Activated T-helper 17 cell treated with anti-CD3 and anti-CD28 coated beads, Interleukin-2, amount 50 U/mL, for 72 hours (primary cell): ENCODE results near the gene ECD. TPM values are rescaled to one million over a fixed set of nuclear protein-coding genes. Genes with fewer than 3 reads are reported as not detected.
A peak's percentile ranks its signal among the peaks of the same experiment; 100 is the strongest.
"Not testable (repeated sequence)": the region's sequence is repeated elsewhere in the genome, so short reads cannot be mapped to it uniquely, and the experiment has no call there.

ENCODE experiments used
- ATAC-seq: fragments of 150-1000 bp; cut with Tn5 transposase; replicated peaks from 2 replicates; pipeline ENCODE4 v1.10.0; 2021; ENCODE audit warnings: mild to moderate bottlenecking, moderate library complexity
- H3K27ac Mint-ChIP-seq: one replicate; pipeline ENCODE4 v1.8.0; 2022; ENCODE audit warnings: mixed read lengths
- H3K27me3 Mint-ChIP-seq: one replicate; pipeline ENCODE4 v1.8.0; 2022; ENCODE audit warnings: mixed read lengths
- H3K36me3 Mint-ChIP-seq: one replicate; pipeline ENCODE4 v1.8.0; 2022; ENCODE audit warnings: low read depth, mild to moderate bottlenecking, mixed read lengths
- H3K4me1 Mint-ChIP-seq: one replicate; pipeline ENCODE4 v1.8.0; 2022; ENCODE audit warnings: mixed read lengths
- H3K4me3 Mint-ChIP-seq: one replicate; pipeline ENCODE4 v1.8.0; 2022; ENCODE audit warnings: mild to moderate bottlenecking, mixed read lengths
- H3K9me3 Mint-ChIP-seq: one replicate; pipeline ENCODE4 v1.8.0; 2022; ENCODE audit warnings: mixed read lengths
- total RNA-seq, 2 donors: library from RNA; stranded (reverse); gene quantifications; one replicate each; pipeline ENCODE4 v1.2.3, GENCODE V29; 2022

The ECD gene
- total RNA-seq, 2 donors from 2014 or later, result 27.8 to 29.6 TPM

- peaks cover 23% of the 10 kb centered on the region for H3K36me3 Mint-ChIP-seq
- ATAC-seq, result no peak
- H3K27me3 Mint-ChIP-seq, result no peaks in the 10 kb centered on the region
- H3K27ac Mint-ChIP-seq, result no peak overlapping the region
- H3K4me1 Mint-ChIP-seq, result peaks cover under 1% of the 10 kb centered on the region
- no peak overlapping the region for H3K4me3 Mint-ChIP-seq
- H3K9me3 Mint-ChIP-seq, result no peaks in the 10 kb centered on the region
Measured at GRCh38 chr10:73172867-73173266, 5.1 kb upstream of the ECD start.

- no peak overlapping the region for H3K27ac Mint-ChIP-seq
- H3K4me1 Mint-ChIP-seq, result peaks cover 26% of the 10 kb centered on the region
- H3K36me3 Mint-ChIP-seq, result peaks cover 36% of the 10 kb centered on the region
- ATAC-seq, result no peak
- H3K9me3 Mint-ChIP-seq, result no peaks in the 10 kb centered on the region
- peak overlapping the region; percentile 98 for H3K4me3 Mint-ChIP-seq
- no peaks in the 10 kb centered on the region for H3K27me3 Mint-ChIP-seq
Measured at GRCh38 chr10:73169320-73169719, 1.5 kb upstream of the ECD start.

- peaks cover 26% of the 10 kb centered on the region for H3K4me1 Mint-ChIP-seq
- peak; percentile 10 for ATAC-seq
Measured at GRCh38 chr10:73168465-73168803, 626 bp upstream of the ECD start.

GRCh38 chr10:73167458-73167782, 388 bp downstream of the ECD start:
- no peaks in the 10 kb centered on the region for H3K27me3 Mint-ChIP-seq
- H3K4me3 Mint-ChIP-seq, result peak overlapping the region; percentile 98
- H3K36me3 Mint-ChIP-seq, result peaks cover 51% of the 10 kb centered on the region
- H3K9me3 Mint-ChIP-seq, result no peaks in the 10 kb centered on the region
- ATAC-seq, result peak; percentile 36
- peaks cover 33% of the 10 kb centered on the region for H3K4me1 Mint-ChIP-seq
- H3K27ac Mint-ChIP-seq, result peak overlapping the region; percentile 99

More at GRCh38 chr10:73168465-73168803, 626 bp upstream of the ECD start:
- H3K27me3 Mint-ChIP-seq, result no peaks in the 10 kb centered on the region
- no peaks in the 10 kb centered on the region for H3K9me3 Mint-ChIP-seq
- peaks cover 42% of the 10 kb centered on the region for H3K36me3 Mint-ChIP-seq
- H3K27ac Mint-ChIP-seq, result peak overlapping the region; percentile 99
- H3K4me3 Mint-ChIP-seq, result peak overlapping the region; percentile 98

- Mint-ChIP-seq H3K27me3 (no peaks in the 10 kb centered on the region), H3K27ac (peak overlapping the region; percentile 99), H3K36me3 (peaks cover 55% of the 10 kb centered on the region), H3K4me3 (peak overlapping the region; percentile 98), H3K9me3 (no peaks in the 10 kb centered on the region), H3K4me1 (peaks cover 37% of the 10 kb centered on the region)
- no peak for ATAC-seq
Measured at GRCh38 chr10:73166972-73167371, 836 bp downstream of the ECD start.

GRCh38 chr10:73163096-73163495, 4.7 kb downstream of the ECD start:
- peak overlapping the region; percentile 37 for H3K4me3 Mint-ChIP-seq
- peaks cover 90% of the 10 kb centered on the region for H3K36me3 Mint-ChIP-seq
- no peaks in the 10 kb centered on the region for H3K9me3 Mint-ChIP-seq
- H3K27me3 Mint-ChIP-seq, result no peaks in the 10 kb centered on the region
- H3K4me1 Mint-ChIP-seq, result peaks cover 47% of the 10 kb centered on the region
- H3K27ac Mint-ChIP-seq, result peak overlapping the region; percentile 72
- ATAC-seq, result no peak

- H3K4me1 Mint-ChIP-seq, result peaks cover 34% of the 10 kb centered on the region
- peak overlapping the region; percentile 72 for H3K27ac Mint-ChIP-seq
- H3K9me3 Mint-ChIP-seq, result no peaks in the 10 kb centered on the region
- no peak for ATAC-seq
- peak overlapping the region; percentile 40 for H3K4me3 Mint-ChIP-seq
- peaks cover 89% of the 10 kb centered on the region for H3K36me3 Mint-ChIP-seq
- no peaks in the 10 kb centered on the region for H3K27me3 Mint-ChIP-seq
Measured at GRCh38 chr10:73161662-73162061, 6.1 kb downstream of the ECD start.

- no peaks in the 10 kb centered on the region for H3K27me3 Mint-ChIP-seq
- peak overlapping the region; percentile 72 for H3K27ac Mint-ChIP-seq
- peaks cover 30% of the 10 kb centered on the region for H3K4me1 Mint-ChIP-seq
- ATAC-seq, result no peak
- peaks cover 89% of the 10 kb centered on the region for H3K36me3 Mint-ChIP-seq
- no peaks in the 10 kb centered on the region for H3K9me3 Mint-ChIP-seq
- peak overlapping the region; percentile 40 for H3K4me3 Mint-ChIP-seq
Measured at GRCh38 chr10:73161079-73161478, 6.7 kb downstream of the ECD start.

GRCh38 chr10:73159038-73159648, 8.7 kb downstream of the ECD start:
- Mint-ChIP-seq H3K4me1 (peaks cover 21% of the 10 kb centered on the region), H3K27ac (no peak overlapping the region)
- peak; percentile 39 for ATAC-seq

GRCh38 chr10:73156054-73156453, 11.8 kb downstream of the ECD start:
- no peaks in the 10 kb centered on the region for H3K9me3 Mint-ChIP-seq
- no peak overlapping the region for H3K27ac Mint-ChIP-seq
- peaks cover 94% of the 10 kb centered on the region for H3K36me3 Mint-ChIP-seq
- H3K4me3 Mint-ChIP-seq, result no peak overlapping the region
- peaks cover 6% of the 10 kb centered on the region for H3K4me1 Mint-ChIP-seq
- H3K27me3 Mint-ChIP-seq, result no peaks in the 10 kb centered on the region
- ATAC-seq, result no peak

More at GRCh38 chr10:73159038-73159648, 8.7 kb downstream of the ECD start:
- Mint-ChIP-seq H3K36me3 (peaks cover 92% of the 10 kb centered on the region), H3K9me3 (no peaks in the 10 kb centered on the region), H3K27me3 (no peaks in the 10 kb centered on the region), H3K4me3 (no peak overlapping the region)

GRCh38 chr10:73152009-73152408, 15.8 kb downstream of the ECD start:
- H3K9me3 Mint-ChIP-seq, result no peaks in the 10 kb centered on the region
- H3K36me3 Mint-ChIP-seq, result peaks cover 99% of the 10 kb centered on the region
- H3K27me3 Mint-ChIP-seq, result no peaks in the 10 kb centered on the region
- no peak overlapping the region for H3K4me3 Mint-ChIP-seq
- no peaks in the 10 kb centered on the region for H3K4me1 Mint-ChIP-seq
- ATAC-seq, result no peak
- no peak overlapping the region for H3K27ac Mint-ChIP-seq

GRCh38 chr10:73150633-73151413, 17.0 kb downstream of the ECD start:
- H3K4me1 Mint-ChIP-seq, H3K4me3 Mint-ChIP-seq, H3K27ac Mint-ChIP-seq, ATAC-seq, H3K9me3 Mint-ChIP-seq, H3K27me3 Mint-ChIP-seq: not testable (repeated sequence)
- peaks cover 99% of the 10 kb centered on the region for H3K36me3 Mint-ChIP-seq

- H3K27ac Mint-ChIP-seq, result no peak overlapping the region
- H3K36me3 Mint-ChIP-seq, result peaks cover 98% of the 10 kb centered on the region
- H3K27me3 Mint-ChIP-seq, result no peaks in the 10 kb centered on the region
- no peaks in the 10 kb centered on the region for H3K4me1 Mint-ChIP-seq
- no peak for ATAC-seq
- H3K4me3 Mint-ChIP-seq, result no peak overlapping the region
- no peaks in the 10 kb centered on the region for H3K9me3 Mint-ChIP-seq
Measured at GRCh38 chr10:73141603-73142002, 26.2 kb downstream of the ECD start.

GRCh38 chr10:73139251-73139650, 28.6 kb downstream of the ECD start:
- Mint-ChIP-seq H3K27me3 (no peaks in the 10 kb centered on the region), H3K4me3 (no peak overlapping the region), H3K36me3 (peaks cover 99% of the 10 kb centered on the region), H3K4me1 (no peaks in the 10 kb centered on the region), H3K9me3 (no peaks in the 10 kb centered on the region), H3K27ac (no peak overlapping the region)
- no peak for ATAC-seq

GRCh38 chr10:73136627-73137026, 31.2 kb downstream of the ECD start:
- Mint-ChIP-seq H3K4me3 (no peak overlapping the region), H3K9me3 (no peaks in the 10 kb centered on the region), H3K36me3 (peaks cover 99% of the 10 kb centered on the region), H3K27ac (no peak overlapping the region), H3K4me1 (no peaks in the 10 kb centered on the region), H3K27me3 (no peaks in the 10 kb centered on the region)
- no peak for ATAC-seq
